T-cell (primary cell): ENCODE results near the gene NYNRIN. TPM values are rescaled to one million over a fixed set of nuclear protein-coding genes. Genes with fewer than 3 reads are reported as not detected.
A peak's percentile ranks its signal among the peaks of the same experiment; 100 is the strongest.

Source experiments
- ATAC-seq, 4 experiments: fragments of 200-7000 bp in 3 of 4; fragments of 150-1000 bp in 1 of 4; cut with Tn5 transposase; replicated peaks in 1 of 4; 1 replicate in 3 of 4; 2 replicates in 1 of 4; pipeline ENCODE4 v1.10.0; 2021; ENCODE audit warnings: moderate library complexity in 3 of 4, mild to moderate bottlenecking in 2 of 4, moderate number of reproducible peaks in 1 of 4
- CTCF ChIA-PET, 2 donors: fragments of 300-600 bp; sonication (Branson Sonifier 250); formaldehyde crosslinking; loops; one replicate each; lab custom pipeline; 2022; ENCODE audit warnings: antibody characterized with exemption in 2 of 2; lab: Charles Lee
- POLR2A ChIA-PET, 2 donors: fragments of 300-600 bp; sonication (Branson Sonifier 250); formaldehyde crosslinking; loops; one replicate each; lab custom pipeline; 2022; ENCODE audit warnings: antibody characterized with exemption in 2 of 2; lab: Charles Lee
- DNase-seq, 35 experiments: peaks; one replicate each; pipeline versions ENCODE4 v3.0.0 to v3.0.0-alpha.2; 2013 to 2023
- H3K27ac ChIP-seq: one replicate; pipeline ENCODE4 v1.5.1; 2013; ENCODE audit warnings: low read length
- H3K27me3 ChIP-seq, 2 experiments: replicated peaks in 1 of 2; 1 replicate in 1 of 2; 2 replicates in 1 of 2; pipeline versions ENCODE4 v1.6.1 to v1.7.0; 2013; ENCODE audit warnings: low read length in 1 of 2, mixed read lengths in 1 of 2; ENCODE audit not compliant: control insufficient read depth in 2 of 2, insufficient read depth in 2 of 2; ENCODE audit errors: extremely low read depth in 1 of 2
- H3K36me3 ChIP-seq, 2 donors: 1 replicate in 1 of 2; 2 replicates in 1 of 2; pipeline versions ENCODE4 v1.6.1 to v1.7.0; 2013; ENCODE audit warnings: low read length in 1 of 2; ENCODE audit not compliant: control insufficient read depth in 2 of 2, insufficient read depth in 1 of 2; ENCODE audit errors: extremely low read depth in 1 of 2
- H3K4me1 ChIP-seq, 2 experiments: 1 replicate in 1 of 2; 2 replicates in 1 of 2; pipeline versions ENCODE4 v1.6.1 to v1.7.0; 2013; ENCODE audit warnings: low read length in 2 of 2, mixed read lengths in 1 of 2; ENCODE audit not compliant: insufficient read depth in 2 of 2, control insufficient read depth in 1 of 2; ENCODE audit errors: extremely low read depth in 1 of 2
- H3K4me3 ChIP-seq, 2 donors: 1 replicate in 1 of 2; 2 replicates in 1 of 2; pipeline versions ENCODE4 v1.5.1 to v1.7.0; 2013; ENCODE audit warnings: mild to moderate bottlenecking in 2 of 2, low read length in 1 of 2, moderate library complexity in 1 of 2; ENCODE audit not compliant: control insufficient read depth in 1 of 2; ENCODE audit errors: extremely low read depth in 1 of 2
- H3K9me3 ChIP-seq: 2 replicates; pipeline ENCODE4 v1.7.0; 2013
- H3K27ac Mint-ChIP-seq, 2 donors: one replicate each; pipeline ENCODE4 v1.8.0; 2020 to 2021; ENCODE audit warnings: mild to moderate bottlenecking in 2 of 2, mixed read lengths in 2 of 2
- H3K27me3 Mint-ChIP-seq, 2 donors: one replicate each; pipeline ENCODE4 v1.8.0; 2021 to 2022; ENCODE audit warnings: mixed read lengths in 2 of 2
- H3K36me3 Mint-ChIP-seq: one replicate; pipeline ENCODE4 v1.8.0; 2021; ENCODE audit warnings: mixed read lengths
- H3K4me1 Mint-ChIP-seq, 3 donors: one replicate each; pipeline ENCODE4 v1.8.0; 2020 to 2022; ENCODE audit warnings: mixed read lengths in 3 of 3, mild to moderate bottlenecking in 1 of 3
- H3K4me3 Mint-ChIP-seq, 3 donors: one replicate each; pipeline ENCODE4 v1.8.0; 2020 to 2022; ENCODE audit warnings: mild to moderate bottlenecking in 3 of 3, mixed read lengths in 3 of 3, moderate library complexity in 3 of 3
- H3K9me3 Mint-ChIP-seq, 3 donors: one replicate each; pipeline ENCODE4 v1.8.0; 2020 to 2022; ENCODE audit warnings: mixed read lengths in 3 of 3
- WGBS: methylation state at CpG from one replicate; pipeline ENCODE4 v1.1.5; 2013; ENCODE audit warnings: missing lambda C conversion rate; ENCODE audit not compliant: insufficient coverage; 5-methylcytosine and 5-hydroxymethylcytosine counted together
- total RNA-seq, 35 experiments: library from RNA in 6 of 35; stranded (reverse) in 6 of 35; fragments of 120-200 nt in 1 of 35; gene quantifications; one replicate each; pipeline versions ENCODE4 v1.2.1 to v1.2.4 and lab custom pipeline; 2013 to 2026

Gene NYNRIN
- total RNA-seq, 5 donors from 2014 or later (not counting 1 experiment from before 2014, with no cell fraction given) = 0.28 to 0.95 (median 0.61) TPM

DNA sequence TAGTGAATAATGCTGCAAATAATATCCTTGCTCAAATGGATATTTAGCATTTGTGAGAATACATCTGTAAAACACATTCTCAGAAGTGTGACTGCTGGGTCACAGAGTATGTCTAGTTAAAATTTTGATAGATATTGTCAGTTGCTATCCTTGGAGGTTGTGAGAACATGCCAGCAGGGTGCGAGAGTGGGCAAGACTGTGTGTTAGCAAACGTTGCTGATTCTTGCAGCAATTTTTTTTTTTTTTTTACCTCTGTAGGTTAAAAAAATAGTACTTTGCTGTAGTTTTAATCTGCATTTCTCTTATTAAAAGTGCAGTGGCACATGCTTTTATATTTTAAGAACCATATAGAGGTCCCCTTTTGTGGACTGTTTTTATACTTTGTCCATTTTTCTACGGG is 4.5 kb upstream of the NYNRIN start:
- H3K9me3 Mint-ChIP-seq = no peaks in the 10 kb centered on the region
- no peaks in the 10 kb centered on the region for H3K36me3 Mint-ChIP-seq
- DNase-seq (no peak), ATAC-seq (no peak)
- Histone ChIP-seq H3K36me3 (no peaks in the 10 kb centered on the region), H3K27me3 (peaks cover 0 to 19% of the 10 kb centered on the region in 2 experiments), H3K27ac (no peak overlapping the region), H3K4me3 (no peak overlapping the region), H3K4me1 (peaks cover 2 to 8% of the 10 kb centered on the region in 2 experiments), H3K9me3 (no peaks in the 10 kb centered on the region)
- no peak overlapping the region for H3K27ac Mint-ChIP-seq
- POLR2A ChIA-PET = no interaction called here
- peaks cover 1 to 2% (median 2%) of the 10 kb centered on the region in 3 donors for H3K4me1 Mint-ChIP-seq
- peaks cover 5 to 17% of the 10 kb centered on the region in 2 donors for H3K27me3 Mint-ChIP-seq
- CTCF ChIA-PET = interaction anchor here in 1 of 2 donors (0.6 kb wide), 1 partner anchor 31 kb away, joined by 3 read pairs; no protein-coding TSS in a partner anchor
- H3K4me3 Mint-ChIP-seq = no peak overlapping the region
- WGBS = no CpG with 5 or more reads among the region's 3 CpGs

DNA sequence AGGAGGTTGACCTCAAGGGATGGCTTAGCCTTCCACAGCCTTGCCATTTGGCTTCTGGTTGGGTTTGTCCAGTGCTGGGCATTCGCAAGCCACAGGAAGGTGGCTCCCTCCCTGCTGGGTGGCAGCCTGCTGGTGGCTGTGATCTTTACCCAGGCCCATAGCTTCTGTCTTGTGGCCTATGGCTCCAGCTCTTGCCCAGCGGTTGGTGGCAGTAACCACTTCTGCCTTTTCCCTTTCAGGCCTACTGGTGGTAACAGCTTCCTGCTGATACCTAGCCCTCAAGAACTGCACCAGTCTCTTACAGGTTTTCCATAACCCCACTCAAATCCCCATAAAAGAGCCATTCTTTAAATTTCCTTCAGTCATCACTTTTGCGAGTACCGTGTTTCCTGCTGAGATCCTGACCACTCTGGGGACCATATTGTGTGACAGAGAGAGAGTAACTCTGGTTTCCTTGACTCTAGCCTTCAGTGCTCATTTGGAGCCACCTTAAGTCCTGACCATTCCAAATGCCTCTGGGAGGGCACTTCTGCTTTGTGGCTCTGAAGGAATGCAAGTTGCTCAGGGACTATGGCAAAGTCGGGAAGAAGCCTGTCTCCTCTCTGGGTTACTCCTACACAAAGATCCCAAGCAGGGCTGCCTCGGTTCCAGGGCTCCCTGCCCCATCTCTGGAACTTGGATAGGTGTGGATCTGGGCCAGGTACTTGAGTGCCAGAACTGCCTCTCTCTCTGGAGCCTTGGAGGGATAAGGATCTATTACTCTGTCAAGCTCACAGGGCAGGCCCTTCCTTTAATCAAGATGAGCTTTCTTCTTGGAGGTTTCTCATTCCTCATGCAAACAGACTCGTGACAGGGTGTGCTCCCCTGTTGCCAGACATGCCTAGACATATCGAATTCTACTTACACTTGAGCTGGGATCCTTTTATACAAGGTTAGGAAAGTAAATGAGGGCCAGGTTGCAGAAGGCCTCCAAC is 2.9 kb upstream of the NYNRIN start:
- WGBS = 53% methylated on average over 2 of the region's 8 CpGs
- H3K9me3 Mint-ChIP-seq = no peaks in the 10 kb centered on the region
- no peak overlapping the region for H3K4me3 ChIP-seq
- H3K4me1 Mint-ChIP-seq = peaks cover 6 to 10% (median 7%) of the 10 kb centered on the region in 3 donors
- no peak overlapping the region for H3K27ac ChIP-seq
- no peaks in the 10 kb centered on the region for H3K36me3 Mint-ChIP-seq
- ChIA-PET POLR2A (no interaction called here), CTCF (interaction anchor here in 1 of 2 donors (0.7 kb wide), 1 partner anchor 1472 kb away, joined by 3 read pairs; no protein-coding TSS in a partner anchor)
- H3K9me3 ChIP-seq = no peaks in the 10 kb centered on the region
- H3K27me3 Mint-ChIP-seq = peaks cover 5 to 13% of the 10 kb centered on the region in 2 donors
- H3K27me3 ChIP-seq = peaks cover 0 to 25% of the 10 kb centered on the region in 2 experiments
- DNase-seq (peak in 1 of 35 experiments; percentile 15), ATAC-seq (no peak)
- H3K36me3 ChIP-seq = no peaks in the 10 kb centered on the region
- H3K27ac Mint-ChIP-seq = no peak overlapping the region
- H3K4me1 ChIP-seq = peaks cover 5 to 15% of the 10 kb centered on the region in 2 experiments
- H3K4me3 Mint-ChIP-seq = no peak overlapping the region

DNA sequence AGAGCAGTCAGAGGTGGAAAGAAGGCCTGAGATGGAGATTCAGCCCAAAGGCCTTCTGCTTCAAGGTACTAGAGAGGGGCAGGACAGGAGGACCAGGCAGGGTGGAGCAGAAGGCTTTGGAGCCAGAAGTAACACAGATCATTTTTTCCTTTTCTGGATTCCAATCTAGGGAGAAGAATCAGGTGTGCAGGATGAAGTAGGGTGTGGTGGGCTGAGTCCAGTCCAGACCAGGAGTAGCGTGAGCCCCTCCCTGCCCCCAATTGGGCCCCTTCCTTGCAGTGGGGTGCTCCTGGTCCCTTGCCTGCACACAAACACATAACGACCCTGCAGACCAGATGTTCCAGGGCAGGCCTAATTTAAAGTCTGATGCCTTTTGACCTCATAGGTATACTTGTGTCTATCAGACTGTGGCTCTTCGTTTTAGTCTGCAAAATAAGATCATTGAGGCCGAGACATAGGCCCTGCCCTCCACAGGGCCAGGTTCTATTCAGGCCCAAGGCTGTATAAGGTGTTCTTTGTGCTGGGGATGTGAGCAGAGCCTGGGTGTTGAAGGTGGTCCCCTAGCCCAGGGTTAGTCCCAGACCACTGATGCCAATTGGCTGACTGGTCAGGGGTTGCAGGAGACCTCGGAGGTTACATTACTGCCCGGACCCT is 1.0 kb upstream of the NYNRIN start:
- Mint-ChIP-seq H3K36me3 (no peaks in the 10 kb centered on the region), H3K9me3 (no peaks in the 10 kb centered on the region), H3K4me3 (peak overlapping the region in 2 of 3 donors; percentile 2 to 50), H3K27ac (no peak overlapping the region), H3K27me3 (peaks cover 0 to 8% of the 10 kb centered on the region in 2 donors), H3K4me1 (peaks cover 6 to 10% (median 7%) of the 10 kb centered on the region in 3 donors)
- H3K9me3 ChIP-seq = no peaks in the 10 kb centered on the region
- peaks cover 5 to 15% of the 10 kb centered on the region in 2 experiments for H3K4me1 ChIP-seq
- 89% methylated on average over 4 of the region's 6 CpGs for WGBS
- ChIA-PET POLR2A (no interaction called here), CTCF (no interaction called here)
- ATAC-seq = no peak
- DNase-seq = no peak
- peaks cover 0 to 22% of the 10 kb centered on the region in 2 experiments for H3K27me3 ChIP-seq
- H3K36me3 ChIP-seq = no peaks in the 10 kb centered on the region
- no peak overlapping the region for H3K27ac ChIP-seq
- no peak overlapping the region for H3K4me3 ChIP-seq

DNA sequence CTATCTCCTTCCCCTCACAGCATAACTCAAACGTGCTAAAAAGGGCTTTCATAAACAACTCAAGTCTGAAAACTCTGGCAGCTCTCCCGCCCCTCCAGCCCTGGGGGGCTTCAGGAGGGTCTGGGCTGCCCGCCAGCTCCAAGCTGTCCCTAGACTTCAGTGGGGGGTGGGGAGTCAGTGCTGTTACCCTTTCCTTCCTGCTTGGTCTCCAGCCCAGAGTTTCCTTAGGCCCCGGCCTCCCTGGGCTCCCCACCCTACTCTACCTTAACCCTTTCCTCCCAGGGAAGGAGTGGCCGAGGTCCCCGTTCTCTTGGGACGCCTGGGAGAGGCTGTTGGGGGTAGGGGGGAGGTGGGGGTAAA is 530 bp upstream of the NYNRIN start:
- no peak overlapping the region for H3K27ac Mint-ChIP-seq
- no peak for ATAC-seq
- peak overlapping the region in 1 of 3 donors; percentile 50 for H3K4me3 Mint-ChIP-seq
- POLR2A ChIA-PET = interaction anchor here in 1 of 2 donors (0.7 kb wide), 1 partner anchor 203 kb away, joined by 6 read pairs; the partner anchor contains the start of gene TM9SF1
- no peaks in the 10 kb centered on the region for H3K36me3 Mint-ChIP-seq
- no peak for DNase-seq
- no peak overlapping the region for H3K27ac ChIP-seq
- no peaks in the 10 kb centered on the region for H3K9me3 Mint-ChIP-seq
- no peak overlapping the region for H3K4me3 ChIP-seq
- H3K27me3 ChIP-seq = peaks cover 0 to 22% of the 10 kb centered on the region in 2 experiments
- CTCF ChIA-PET = interaction anchor here (0.7 to 1.2 kb wide), 3 partner anchors 33 to 242 kb away, joined by 5 to 8 read pairs (median 5); no protein-coding TSS in a partner anchor
- H3K9me3 ChIP-seq = no peaks in the 10 kb centered on the region
- H3K4me1 ChIP-seq = peaks cover 5 to 15% of the 10 kb centered on the region in 2 experiments
- WGBS = no CpG with 5 or more reads among the region's 7 CpGs
- peaks cover 6 to 10% (median 7%) of the 10 kb centered on the region in 3 donors for H3K4me1 Mint-ChIP-seq
- no peaks in the 10 kb centered on the region for H3K36me3 ChIP-seq
- peaks cover 4 to 9% of the 10 kb centered on the region in 2 donors for H3K27me3 Mint-ChIP-seq

DNA sequence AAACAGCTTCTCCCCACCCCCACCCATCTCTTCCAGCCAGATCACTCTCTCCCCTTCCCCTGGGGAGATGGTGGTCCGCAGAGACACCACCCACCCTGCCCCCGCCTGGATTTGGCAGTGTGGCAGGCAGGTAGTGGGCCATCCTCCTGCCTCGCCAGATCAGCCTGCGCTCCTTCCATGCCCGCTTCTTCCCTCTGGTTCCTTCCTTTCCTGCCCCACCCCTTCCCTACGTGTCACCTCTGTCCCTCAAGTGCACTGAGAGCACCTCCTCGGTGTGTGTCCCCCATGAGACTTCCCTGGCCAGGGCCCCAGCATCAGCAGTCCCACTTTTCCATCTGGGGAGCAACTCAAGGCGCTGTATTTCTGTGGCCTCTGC is 632 bp downstream of the NYNRIN start:
- Mint-ChIP-seq H3K27me3 (peaks cover 6 to 21% of the 10 kb centered on the region in 2 donors), H3K27ac (no peak overlapping the region), H3K36me3 (no peaks in the 10 kb centered on the region), H3K4me3 (peak overlapping the region; percentile 55 to 79 (median 64)), H3K4me1 (peaks cover 6 to 10% (median 7%) of the 10 kb centered on the region in 3 donors), H3K9me3 (no peaks in the 10 kb centered on the region)
- H3K4me3 ChIP-seq = peak overlapping the region; percentile 47 to 64
- POLR2A ChIA-PET = interaction anchor here in 1 of 2 donors (0.5 kb wide), 1 partner anchor 228 kb away, joined by 4 read pairs; no protein-coding TSS in a partner anchor
- peaks cover 0 to 22% of the 10 kb centered on the region in 2 experiments for H3K27me3 ChIP-seq
- 80% methylated on average over 5 of the region's 8 CpGs for WGBS
- DNase-seq = no peak
- peak in 1 of 4 experiments; percentile 5 for ATAC-seq
- CTCF ChIA-PET = interaction anchor here (0.6 to 1.2 kb wide), 2 partner anchors 32 kb away, joined by 3 to 8 read pairs; no protein-coding TSS in a partner anchor
- peaks cover 5 to 15% of the 10 kb centered on the region in 2 experiments for H3K4me1 ChIP-seq
- H3K27ac ChIP-seq = no peak overlapping the region
- no peaks in the 10 kb centered on the region for H3K9me3 ChIP-seq
- no peaks in the 10 kb centered on the region for H3K36me3 ChIP-seq
